Small intestine (tissue), 7 donors: ENCODE results near the gene ATCAY. TPM values are rescaled to one million over a fixed set of nuclear protein-coding genes. Genes with fewer than 3 reads are reported as not detected.

Source experiments
- DNase-seq, 2 donors: peaks; one replicate each; pipeline versions ENCODE4 v3.0.0 to v3.0.0-alpha.2; 2013
- FAIRE-seq: peaks from 2 replicates; lab custom pipeline; 2012; peaks lifted over from hg19 to GRCh38; lab: Jason Lieb, UNC
- H3K27ac ChIP-seq, 3 donors: one replicate each; pipeline ENCODE4 v1.5.1; 2013; ENCODE audit warnings: low read length in 2 of 3, mild to moderate bottlenecking in 2 of 3, control low read depth in 1 of 3, inconsistent platforms in 1 of 3, low read depth in 1 of 3, moderate library complexity in 1 of 3
- H3K27me3 ChIP-seq, 3 donors: one replicate each; pipeline ENCODE4 v1.6.1; 2013; ENCODE audit warnings: low read length in 3 of 3, inconsistent platforms in 1 of 3; ENCODE audit not compliant: control insufficient read depth in 3 of 3, insufficient read depth in 3 of 3
- H3K36me3 ChIP-seq, 3 donors: one replicate each; pipeline ENCODE4 v1.6.1; 2013; ENCODE audit warnings: low read length in 3 of 3, inconsistent platforms in 1 of 3, low read depth in 1 of 3, mild to moderate bottlenecking in 1 of 3, moderate library complexity in 1 of 3; ENCODE audit not compliant: control insufficient read depth in 3 of 3, insufficient read depth in 2 of 3
- H3K4me1 ChIP-seq, 3 donors: one replicate each; pipeline ENCODE4 v1.6.1; 2013; ENCODE audit warnings: low read length in 2 of 3, inconsistent platforms in 1 of 3, low read depth in 1 of 3, mild to moderate bottlenecking in 1 of 3, moderate library complexity in 1 of 3; ENCODE audit not compliant: control insufficient read depth in 3 of 3, insufficient read depth in 2 of 3
- H3K4me3 ChIP-seq, 3 donors: one replicate each; pipeline ENCODE4 v1.5.1; 2013; ENCODE audit warnings: low read length in 3 of 3, control low read depth in 1 of 3, inconsistent platforms in 1 of 3, low read depth in 1 of 3, mild to moderate bottlenecking in 1 of 3, moderate library complexity in 1 of 3
- H3K9me3 ChIP-seq, 2 donors: one replicate each; pipeline ENCODE4 v1.6.1; 2013; ENCODE audit warnings: low read depth in 1 of 2, low read length in 1 of 2; ENCODE audit not compliant: control insufficient read depth in 2 of 2, insufficient read depth in 1 of 2
- WGBS, 3 donors: extraction: QIAGEN DNeasy Blood & Tissue Kit; methylation state at CpG; one replicate each; pipeline ENCODE4 v1.1.7; 2013; 5-methylcytosine and 5-hydroxymethylcytosine counted together
- polyA plus RNA-seq, 4 donors: library from polyadenylated mRNA; stranded (reverse) in 3 of 4; unstranded in 1 of 4; fragments of 200-250 nt in 3 of 4; fragments of 120-200 nt in 1 of 4; gene quantifications; one replicate each; pipeline versions ENCODE4 v1.2.1 to v1.2.3, GENCODE V29; 2013
- donor health status: healthy with polysubstance abuse.
- donor health status: control.
- donor health status: control.
- donor health status: Bipolar disorder and iron deficiency.
- donor health status: healthy.

The ATCAY gene
- polyA plus RNA-seq, 4 donors: 0.27 to 3.0 (median 0.34) TPM; not detected in 1

DNA sequence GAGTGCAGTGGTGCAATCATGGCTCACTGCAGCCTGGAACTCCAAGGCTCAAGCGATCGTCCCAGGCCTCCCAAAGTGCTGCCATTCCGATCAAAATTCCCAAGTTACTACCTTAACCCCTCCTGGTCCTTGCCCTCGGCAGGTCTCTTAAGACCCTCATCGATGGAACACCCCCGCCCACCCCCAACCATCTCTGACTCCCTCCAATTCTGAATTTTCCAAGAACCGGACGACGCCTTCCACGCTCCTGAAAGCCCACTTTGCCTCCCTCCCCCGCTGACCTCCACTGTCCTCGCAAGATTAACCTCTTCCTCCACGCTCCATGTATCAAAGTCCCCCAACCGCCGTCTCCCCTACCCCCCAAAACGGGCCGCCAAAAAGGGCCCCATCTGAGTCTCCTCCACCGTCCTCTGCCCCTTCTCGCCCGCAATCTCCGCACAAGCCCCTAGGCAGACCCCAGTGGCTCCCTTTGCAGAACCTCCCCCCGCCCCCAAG lies 89.9 kb downstream of the ATCAY start:
- no peak for DNase-seq
- no peaks in the 10 kb centered on the region for H3K27me3 ChIP-seq
- 0 to 2% (median 1%) methylated on average over 21 to 22 of the region's 22 CpGs for WGBS, 3 donors
- no peaks in the 10 kb centered on the region for H3K9me3 ChIP-seq
- H3K27ac ChIP-seq: peak overlapping the region; percentile 87 to 92 (median 90)
- H3K4me1 ChIP-seq: peaks cover 7 to 47% (median 8%) of the 10 kb centered on the region in 3 donors
- H3K4me3 ChIP-seq: peak overlapping the region; percentile 86 to 96 (median 95)
- peaks cover 1 to 54% (median 6%) of the 10 kb centered on the region in 3 donors for H3K36me3 ChIP-seq
- FAIRE-seq: no peak

DNA sequence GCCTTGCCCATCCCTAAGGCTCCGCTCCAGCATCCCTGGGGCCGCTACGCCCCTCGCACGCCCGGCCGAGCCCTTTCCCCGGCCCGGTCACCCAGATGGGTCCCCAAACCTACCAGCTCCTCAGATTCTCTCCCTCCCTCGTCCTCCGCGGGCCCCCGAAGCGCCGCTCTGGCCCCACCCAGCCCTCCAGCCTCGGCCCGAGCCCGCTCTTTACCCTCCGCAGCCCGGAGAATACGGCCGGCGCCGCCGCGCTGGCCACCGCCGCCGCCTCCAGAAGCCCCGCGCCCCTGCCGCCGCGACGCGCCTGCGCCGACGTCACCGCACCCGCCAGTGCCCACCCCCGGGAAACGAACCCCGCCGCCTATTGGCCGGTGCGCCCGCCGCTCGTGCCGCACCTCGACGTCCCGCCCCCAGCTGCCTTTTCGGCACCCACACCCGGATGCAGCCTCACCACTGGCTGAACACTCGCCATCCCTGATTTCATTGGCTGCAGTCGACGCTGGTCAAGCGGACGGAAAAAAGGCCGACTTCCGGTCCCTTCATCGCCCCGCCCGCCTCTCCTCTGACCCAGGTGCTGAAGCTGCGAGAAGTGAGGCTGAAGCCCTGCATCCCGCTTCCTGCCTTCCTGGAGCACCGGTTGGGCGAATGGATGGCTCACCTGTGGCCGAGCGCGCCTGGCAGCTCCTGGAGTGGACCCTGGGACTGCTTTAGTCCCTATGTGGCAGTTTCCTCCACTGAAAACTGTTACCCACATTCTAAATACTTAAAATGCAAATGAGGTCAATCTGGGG lies 90.5 kb downstream of the ATCAY start, which contains the start of gene DAPK3:
Gene DAPK3 (minus strand): TSS at position 292 of the 791 bp plus-strand sequence. CDS start 1,364 bp downstream, outside the sequence.
- FAIRE-seq (no peak), DNase-seq (peak; percentile 98)
- Histone ChIP-seq H3K36me3 (peaks cover 7 to 54% (median 11%) of the 10 kb centered on the region in 3 donors), H3K27ac (peak within 1 kb of the TSS; percentile 87 to 92 (median 90)), H3K9me3 (no peaks in the 10 kb centered on the region), H3K4me3 (peak within 1 kb of the TSS; percentile 86 to 96 (median 95)), H3K27me3 (no peaks in the 10 kb centered on the region), H3K4me1 (peaks cover 7 to 42% (median 8%) of the 10 kb centered on the region in 3 donors)
- WGBS, 3 donors: 0 to 1% (median 1%) methylated on average over 45 to 73 of the region's 73 CpGs

DNA sequence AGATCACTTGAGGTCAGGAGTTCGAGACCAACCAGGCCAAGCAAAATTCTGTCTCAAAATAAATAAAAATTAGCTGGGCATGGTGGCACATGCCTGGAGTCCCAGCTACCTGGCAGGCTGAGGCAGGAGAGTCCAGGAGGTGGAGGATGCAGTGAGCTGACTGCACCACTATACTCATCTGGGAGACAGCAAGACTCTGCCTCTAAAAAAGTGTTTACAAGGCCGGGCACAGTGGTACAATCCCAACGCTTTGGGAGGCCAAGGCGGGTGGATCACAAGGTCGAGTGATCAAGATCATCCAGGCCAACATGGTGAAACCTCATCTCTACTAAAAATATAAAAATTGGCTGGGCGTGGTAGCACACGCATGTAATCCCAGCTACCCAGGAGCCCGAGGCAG lies 94.7 kb downstream of the ATCAY start:
- H3K27me3 ChIP-seq: no peaks in the 10 kb centered on the region
- no peak for DNase-seq
- H3K27ac ChIP-seq: no peak overlapping the region
- H3K4me3 ChIP-seq: no peak overlapping the region
- no peak for FAIRE-seq
- H3K4me1 ChIP-seq: peaks cover 0 to 5% (median 0%) of the 10 kb centered on the region in 3 donors
- 77 to 84% (median 80%) methylated on average over 8 of the region's 8 CpGs for WGBS, 3 donors
- H3K36me3 ChIP-seq: peaks cover 37 to 60% (median 42%) of the 10 kb centered on the region in 3 donors
- H3K9me3 ChIP-seq: no peaks in the 10 kb centered on the region

DNA sequence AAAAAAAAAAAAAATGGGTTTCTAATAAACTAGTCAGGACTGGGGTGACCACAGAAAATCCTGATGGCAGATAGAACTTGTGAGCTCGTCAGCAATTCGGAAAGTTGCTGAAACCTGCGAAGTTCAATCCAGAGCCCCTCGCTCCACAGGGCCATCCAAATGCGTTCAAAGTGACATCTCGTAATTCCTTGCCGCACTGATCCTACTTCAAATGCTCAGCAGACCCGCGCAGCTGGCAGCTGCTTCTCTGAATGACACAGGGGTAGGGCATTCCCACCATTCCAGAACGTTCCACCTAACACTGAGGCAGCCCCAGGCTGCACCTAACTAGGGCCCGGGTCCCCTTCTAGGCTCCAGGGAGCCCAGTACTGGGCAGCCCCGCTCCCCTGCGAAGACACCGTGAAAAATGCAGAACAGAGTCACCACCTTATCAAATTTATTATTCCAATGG lies 95.2 kb downstream of the ATCAY start:
- Histone ChIP-seq H3K9me3 (no peaks in the 10 kb centered on the region), H3K27me3 (no peaks in the 10 kb centered on the region), H3K4me3 (no peak overlapping the region), H3K36me3 (peaks cover 42 to 65% (median 47%) of the 10 kb centered on the region in 3 donors), H3K27ac (no peak overlapping the region), H3K4me1 (peaks cover 0 to 5% (median 0%) of the 10 kb centered on the region in 3 donors)
- WGBS, 3 donors: 84 to 88% (median 86%) methylated on average over 14 of the region's 14 CpGs
- DNase-seq (no peak), FAIRE-seq (no peak)

DNA sequence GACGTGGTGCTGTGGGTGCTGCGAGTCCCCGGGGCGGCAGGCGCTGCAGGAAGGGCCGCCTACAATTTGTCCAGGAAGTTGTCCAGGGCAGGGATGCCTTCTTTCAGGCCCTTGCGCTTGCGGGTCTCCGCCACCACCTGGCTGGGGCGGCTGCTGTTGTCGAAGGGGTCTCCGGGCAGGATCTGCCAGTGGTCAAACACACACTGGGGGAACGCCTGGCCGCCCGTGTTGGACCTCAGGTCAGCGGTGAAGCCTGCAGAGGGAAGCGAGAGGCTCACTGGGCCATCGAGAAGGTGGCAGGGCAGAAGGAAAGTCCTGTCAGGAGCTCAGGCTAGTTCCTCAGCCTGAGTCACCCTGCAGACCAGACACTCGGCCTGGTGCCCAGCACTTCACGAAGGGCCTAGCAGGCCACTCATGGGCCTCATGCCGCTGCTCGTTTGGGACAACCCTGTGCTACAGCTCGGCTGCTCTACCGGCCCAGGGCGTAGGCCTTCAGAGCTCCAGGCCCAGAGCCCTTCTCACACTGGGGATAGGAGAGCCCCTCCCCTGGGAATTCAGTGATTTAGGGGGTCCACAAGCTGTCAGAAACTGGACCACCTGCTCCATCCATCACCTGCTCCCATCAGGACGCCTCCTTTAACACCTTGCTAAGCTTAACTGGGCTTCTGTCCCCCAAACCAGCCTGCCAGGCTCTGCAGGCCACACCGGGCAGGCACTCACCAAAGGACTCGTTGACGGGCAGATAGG lies 96.2 kb downstream of the ATCAY start:
- Histone ChIP-seq H3K27me3 (no peaks in the 10 kb centered on the region), H3K27ac (peak overlapping the region in 1 of 3 donors; percentile 6), H3K4me1 (peaks cover 0 to under 1% (median 0%) of the 10 kb centered on the region in 3 donors), H3K4me3 (no peak overlapping the region), H3K9me3 (no peaks in the 10 kb centered on the region), H3K36me3 (peaks cover 52 to 75% (median 53%) of the 10 kb centered on the region in 3 donors)
- 88 to 95% (median 90%) methylated on average over 29 of the region's 29 CpGs for WGBS, 3 donors
- no peak for DNase-seq
- FAIRE-seq: no peak

Other genes starting within 250 kb of the ATCAY start
- gene PIP5K1C, start 180.2 kb upstream of the ATCAY start, polyA plus RNA-seq: 10 to 100 TPM in 3 of 4 donors, 1 to 10 TPM in 1; 7.3 to 19.5 (median 13.5) TPM
- 100 to 1,000 TPM in 2 of 4 donors, 10 to 100 TPM in 2; 74.5 to 385 (median 188) TPM for gene TJP3, start 172.3 kb upstream of the ATCAY start, polyA plus RNA-seq
- gene APBA3, start 119.0 kb upstream of the ATCAY start, polyA plus RNA-seq: 10 to 100 TPM; 13.1 to 20.8 (median 16.5) TPM
- 100 to 1,000 TPM in 2 of 4 donors, 10 to 100 TPM in 2; 54.1 to 170 (median 125) TPM for gene MRPL54, start 118.0 kb upstream of the ATCAY start, polyA plus RNA-seq
- gene RAX2, start 108.5 kb upstream of the ATCAY start, polyA plus RNA-seq: not detected
- gene MATK, start 94.3 kb upstream of the ATCAY start, polyA plus RNA-seq: 10 to 100 TPM in 1 of 4 donors, 1 to 10 TPM in 3; 3.6 to 29.5 (median 6.5) TPM
- gene ZFR2, start 11.6 kb upstream of the ATCAY start, polyA plus RNA-seq: under 1 TPM in 2 of 4 donors, not detected in 2; 0.43 to 0.75 TPM
- 1 to 10 TPM in 2 of 4 donors, under 1 TPM in 2; 0.43 to 6.8 (median 1.4) TPM for gene NMRK2, start 52.4 kb downstream of the ATCAY start, polyA plus RNA-seq
- gene DAPK3, start 90.4 kb downstream of the ATCAY start, polyA plus RNA-seq: 10 to 100 TPM; 41.7 to 72.4 (median 60.5) TPM
- 1,000 to 10,000 TPM in 3 of 4 donors, 100 to 1,000 TPM in 1; 962 to 2,089 (median 1,615) TPM for gene EEF2, start 104.8 kb downstream of the ATCAY start, polyA plus RNA-seq
- 10 to 100 TPM; 10.8 to 30.4 (median 13.1) TPM for gene PIAS4, start 127.1 kb downstream of the ATCAY start, polyA plus RNA-seq
- 10 to 100 TPM; 14.3 to 35.6 (median 21.9) TPM for gene ZBTB7A, start 186.2 kb downstream of the ATCAY start, polyA plus RNA-seq
- 100 to 1,000 TPM; 157 to 522 (median 388) TPM for gene MAP2K2, start 243.4 kb downstream of the ATCAY start, polyA plus RNA-seq